Neural progenitor cell (in vitro differentiated cells): ENCODE results near the gene ATXN1.

Source experiments
- CTCF ChIP-seq: fragments of 200-600 bp; sonication (generic); IDR thresholded peaks from 2 replicates; pipeline ENCODE4 v1.5.1; 2017; ENCODE audit warnings: antibody characterized with exemption, mild to moderate bottlenecking
- EZH2 ChIP-seq: fragments of 200-600 bp; sonication (generic); IDR thresholded peaks from 2 replicates; pipeline ENCODE4 v1.6.1; 2017; ENCODE audit warnings: antibody characterized with exemption, mild to moderate bottlenecking, moderate library complexity
- EZH2phosphoT487 ChIP-seq: fragments of 200-600 bp; sonication (generic); IDR thresholded peaks from 2 replicates; pipeline ENCODE4 v1.6.1; 2017; ENCODE audit warnings: antibody characterized with exemption

GRCh38 chr6:16688436-16688835 lies 72.8 kb downstream of the ATXN1 start:
- TF ChIP-seq CTCF (no peak), EZH2phosphoT487 (no peak), EZH2 (no peak)
